PFSK-1 (cell line): Measurements from ENCODE around the gene MYO5C.

Experiments
- FOXP2 ChIP-seq: optimal IDR thresholded peaks from 2 replicates; pipeline ENCODE3; 2011; ENCODE audit warnings: borderline replicate concordance, control low read depth, inconsistent platforms; ENCODE audit not compliant: insufficient read depth; ENCODE audit errors: extremely low read length, extremely low read depth
- SIN3A ChIP-seq: IDR thresholded peaks from 2 replicates; pipeline ENCODE4 v1.6.1; 2012; ENCODE audit warnings: mild to moderate bottlenecking, low read length, moderate library complexity, borderline replicate concordance; ENCODE audit not compliant: insufficient read depth

GRCh38 chr15:52150871-52151270 lies 144.7 kb downstream of the MYO5C start:
- TF ChIP-seq SIN3A (no peak), FOXP2 (no peak)
